Smooth muscle cell (in vitro differentiated cells): ENCODE measurements around the gene NECTIN2. TPM values are rescaled to one million over a fixed set of nuclear protein-coding genes. Genes with fewer than 3 reads are reported as not detected.
"Not testable (repeated sequence)": the region's sequence is repeated elsewhere in the genome, so short reads cannot be mapped to it uniquely, and the experiment has no call there.

ENCODE experiments used
- DNase-seq: peaks from one replicate; lab custom pipeline; 2025; ENCODE audit not compliant: unreplicated experiment; lab: John Stamatoyannopoulos, UW
- H2AFZ ChIP-seq: fragments of 200-600 bp; sonication (generic); 2 replicates; pipeline ENCODE4 v1.6.0; 2016; ENCODE audit warnings: antibody characterized with exemption, low read depth, mild to moderate bottlenecking
- H3F3A ChIP-seq: fragments of 200-600 bp; sonication (generic); 2 replicates; pipeline ENCODE4 v1.6.0; 2017; ENCODE audit warnings: antibody characterized with exemption, low read depth
- H3K27ac ChIP-seq: fragments of 200-600 bp; sonication (generic); 2 replicates; pipeline ENCODE4 v1.5.1; 2016; ENCODE audit warnings: low read depth, mild to moderate bottlenecking
- H3K27me3 ChIP-seq: fragments of 200-600 bp; sonication (generic); 2 replicates; pipeline ENCODE4 v1.6.1; 2016; ENCODE audit warnings: low read depth, mild to moderate bottlenecking
- H3K36me3 ChIP-seq: fragments of 200-600 bp; sonication (generic); 2 replicates; pipeline ENCODE4 v1.5.1; 2016; ENCODE audit warnings: low read depth
- H3K4me1 ChIP-seq: fragments of 200-600 bp; sonication (generic); 2 replicates; pipeline ENCODE4 v1.5.1; 2016; ENCODE audit warnings: low read depth
- H3K4me2 ChIP-seq: fragments of 200-600 bp; sonication (generic); 2 replicates; pipeline ENCODE4 v1.6.0; 2016; ENCODE audit warnings: mild to moderate bottlenecking
- H3K4me3 ChIP-seq: fragments of 200-600 bp; sonication (generic); 2 replicates; pipeline ENCODE4 v1.5.1; 2016; ENCODE audit warnings: mild to moderate bottlenecking
- H3K79me2 ChIP-seq: fragments of 200-600 bp; sonication (generic); 2 replicates; pipeline ENCODE4 v1.6.0; 2016; ENCODE audit warnings: low read depth, mild to moderate bottlenecking
- H3K9ac ChIP-seq: fragments of 200-600 bp; sonication (generic); 2 replicates; pipeline ENCODE4 v1.6.0; 2016; ENCODE audit warnings: low read depth
- H3K9me3 ChIP-seq: fragments of 200-600 bp; sonication (generic); replicated peaks from 2 replicates; pipeline ENCODE4 v1.5.1; 2016; ENCODE audit warnings: low read depth
- H4K20me1 ChIP-seq: fragments of 200-600 bp; sonication (generic); 2 replicates; pipeline ENCODE4 v1.6.0; 2016; ENCODE audit warnings: low read depth
- CTCF ChIP-seq: fragments of 200-600 bp; sonication (generic); IDR thresholded peaks from 2 replicates; pipeline ENCODE4 v1.5.1; 2017; ENCODE audit warnings: borderline replicate concordance, mild to moderate bottlenecking, antibody characterized with exemption; ENCODE audit not compliant: insufficient read depth, poor library complexity, severe bottlenecking
- WGBS: methylation state at CpG from one replicate; pipeline ENCODE4 v1.1.7; 2016; ENCODE audit warnings: low lambda C conversion rate; 5-methylcytosine and 5-hydroxymethylcytosine counted together
- polyA plus RNA-seq: library from polyadenylated mRNA; unstranded; fragments of >200 nt; fragmentation: Nextera tagmentation; extraction: Ambion mirVana; gene quantifications from 2 replicates; pipeline ENCODE4 v1.2.1, GENCODE V29; 2016
- total RNA-seq: library from RNA; depleted of rRNA; stranded (reverse); fragments of >200 nt; gene quantifications from 2 replicates; pipeline ENCODE4 v1.2.3, GENCODE V29; 2014

The NECTIN2 gene
- total and polyA plus RNA-seq, 2 experiments from 2014 or later = 94.6 to 160 TPM

GRCh38 chr19:44908074-44908835 lies 62.2 kb downstream of the NECTIN2 start:
- TF ChIP-seq CTCF = no peak
- no peak overlapping the region for H3K4me3 ChIP-seq
- no peaks in the 10 kb centered on the region for H3K27me3 ChIP-seq
- H3F3A ChIP-seq = peaks cover 16% of the 10 kb centered on the region
- no peaks in the 10 kb centered on the region for H3K36me3 ChIP-seq
- no peaks in the 10 kb centered on the region for H3K79me2 ChIP-seq
- H3K9me3 ChIP-seq = no peaks in the 10 kb centered on the region
- no peak overlapping the region for H3K27ac ChIP-seq
- no peak for DNase-seq
- no peak overlapping the region for H3K4me2 ChIP-seq
- no peak overlapping the region for H3K9ac ChIP-seq
- H4K20me1 ChIP-seq = no peaks in the 10 kb centered on the region
- 98% methylated on average over 36 of the region's 46 CpGs for WGBS
- H3K4me1 ChIP-seq = no peaks in the 10 kb centered on the region
- H2AFZ ChIP-seq = no peak overlapping the region

GRCh38 chr19:44908836-44909261 lies 62.8 kb downstream of the NECTIN2 start:
- TF ChIP-seq CTCF = no peak
- Histone ChIP-seq H3K4me3 (no peak overlapping the region), H3K36me3 (no peaks in the 10 kb centered on the region), H3F3A (peaks cover 15% of the 10 kb centered on the region), H3K27me3 (no peaks in the 10 kb centered on the region), H3K9me3 (no peaks in the 10 kb centered on the region), H3K9ac (no peak overlapping the region), H4K20me1 (no peaks in the 10 kb centered on the region), H3K27ac (no peak overlapping the region), H3K4me2 (no peak overlapping the region), H3K79me2 (no peaks in the 10 kb centered on the region), H2AFZ (no peak overlapping the region), H3K4me1 (no peaks in the 10 kb centered on the region)
- no peak for DNase-seq
- WGBS = 98% methylated on average over 33 of the region's 44 CpGs

- 88% methylated on average over 5 of the region's 5 CpGs for WGBS
- H3K36me3 ChIP-seq = no peaks in the 10 kb centered on the region
- no peaks in the 10 kb centered on the region for H3K4me1 ChIP-seq
- no peak for DNase-seq
- H3K27me3 ChIP-seq = no peaks in the 10 kb centered on the region
- peak overlapping the region; percentile 35 for H3K27ac ChIP-seq
- H3K9me3 ChIP-seq = no peaks in the 10 kb centered on the region
- no peak overlapping the region for H3K4me3 ChIP-seq
- H3K4me2 ChIP-seq = no peak overlapping the region
- H4K20me1 ChIP-seq = no peaks in the 10 kb centered on the region
- no peaks in the 10 kb centered on the region for H3K79me2 ChIP-seq
- TF ChIP-seq CTCF = no peak
- H3F3A ChIP-seq = peaks cover 6% of the 10 kb centered on the region
- no peak overlapping the region for H2AFZ ChIP-seq
- no peak overlapping the region for H3K9ac ChIP-seq
Measured at GRCh38 chr19:44909775-44910174, 63.7 kb downstream of the NECTIN2 start.

GRCh38 chr19:44911896-44912295 lies 65.8 kb downstream of the NECTIN2 start:
- H3K4me2 ChIP-seq, H3K27ac ChIP-seq, H3K9me3 ChIP-seq, H3K4me3 ChIP-seq, H3K9ac ChIP-seq, H3K79me2 ChIP-seq, H4K20me1 ChIP-seq, H3K27me3 ChIP-seq, H3F3A ChIP-seq, H3K4me1 ChIP-seq, DNase-seq, H3K36me3 ChIP-seq, H2AFZ ChIP-seq: not testable (repeated sequence)
- 98% methylated on average over 6 of the region's 6 CpGs for WGBS
